ENCODE measurements around the gene NLRP2B.
"Not testable (repeated sequence)": the region's sequence is repeated elsewhere in the genome, so short reads cannot be mapped to it uniquely, and the experiment has no call there.

NLRP2B gene

GRCh38 chrX:57680160-57680559 lies at the start of gene NLRP2B:
NLRP2B (minus strand) TSS chrX:57680260.
- DNase-seq = no peak

GRCh38 chrX:57725995-57726394 lies 45.9 kb upstream of the NLRP2B start:
- not testable (repeated sequence) for DNase-seq

GRCh38 chrX:57681341-57681740 lies 1.3 kb upstream of the NLRP2B start:
- no peak for DNase-seq

- DNase-seq = no peak
Measured at GRCh38 chrX:57678686-57679428, 1.2 kb downstream of the NLRP2B start.

GRCh38 chrX:57677132-57677858 lies 2.8 kb downstream of the NLRP2B start:
- DNase-seq = no peak

- no peak for DNase-seq
Measured at GRCh38 chrX:57675320-57675719, 4.7 kb downstream of the NLRP2B start.

GRCh38 chrX:57674861-57675260 lies 5.2 kb downstream of the NLRP2B start:
- no peak for DNase-seq

GRCh38 chrX:57669961-57670360 lies 10.1 kb downstream of the NLRP2B start:
- no peak for DNase-seq

GRCh38 chrX:57667010-57667409 lies 13.1 kb downstream of the NLRP2B start:
- DNase-seq = no peak

GRCh38 chrX:57655065-57655464 lies 25.0 kb downstream of the NLRP2B start:
- no peak for DNase-seq

GRCh38 chrX:57652705-57653104 lies 27.4 kb downstream of the NLRP2B start:
- no peak for DNase-seq

GRCh38 chrX:57651169-57651919 lies 28.7 kb downstream of the NLRP2B start:
- no peak for DNase-seq

GRCh38 chrX:57647020-57647419 lies 33.0 kb downstream of the NLRP2B start:
- DNase-seq = no peak

- no peak for DNase-seq
Measured at GRCh38 chrX:57643698-57644097, 36.4 kb downstream of the NLRP2B start.

GRCh38 chrX:57641338-57641737 lies 38.7 kb downstream of the NLRP2B start:
- DNase-seq = no peak

- DNase-seq = no peak
Measured at GRCh38 chrX:57640674-57641016, 39.4 kb downstream of the NLRP2B start.

GRCh38 chrX:57629438-57629837 lies 50.6 kb downstream of the NLRP2B start:
- not testable (repeated sequence) for DNase-seq
